ENCODE results near the gene GLG1. TPM values are rescaled to one million over a fixed set of nuclear protein-coding genes. Genes with fewer than 3 reads are reported as not detected.
"Not testable (repeated sequence)": the region's sequence is repeated elsewhere in the genome, so short reads cannot be mapped to it uniquely, and the experiment has no call there.

GLG1 gene
- 100 to 1,000 TPM in 4 of 8 experiments, 10 to 100 TPM in 4; 69.9 to 171 (median 90.4) TPM for total RNA-seq

DNA sequence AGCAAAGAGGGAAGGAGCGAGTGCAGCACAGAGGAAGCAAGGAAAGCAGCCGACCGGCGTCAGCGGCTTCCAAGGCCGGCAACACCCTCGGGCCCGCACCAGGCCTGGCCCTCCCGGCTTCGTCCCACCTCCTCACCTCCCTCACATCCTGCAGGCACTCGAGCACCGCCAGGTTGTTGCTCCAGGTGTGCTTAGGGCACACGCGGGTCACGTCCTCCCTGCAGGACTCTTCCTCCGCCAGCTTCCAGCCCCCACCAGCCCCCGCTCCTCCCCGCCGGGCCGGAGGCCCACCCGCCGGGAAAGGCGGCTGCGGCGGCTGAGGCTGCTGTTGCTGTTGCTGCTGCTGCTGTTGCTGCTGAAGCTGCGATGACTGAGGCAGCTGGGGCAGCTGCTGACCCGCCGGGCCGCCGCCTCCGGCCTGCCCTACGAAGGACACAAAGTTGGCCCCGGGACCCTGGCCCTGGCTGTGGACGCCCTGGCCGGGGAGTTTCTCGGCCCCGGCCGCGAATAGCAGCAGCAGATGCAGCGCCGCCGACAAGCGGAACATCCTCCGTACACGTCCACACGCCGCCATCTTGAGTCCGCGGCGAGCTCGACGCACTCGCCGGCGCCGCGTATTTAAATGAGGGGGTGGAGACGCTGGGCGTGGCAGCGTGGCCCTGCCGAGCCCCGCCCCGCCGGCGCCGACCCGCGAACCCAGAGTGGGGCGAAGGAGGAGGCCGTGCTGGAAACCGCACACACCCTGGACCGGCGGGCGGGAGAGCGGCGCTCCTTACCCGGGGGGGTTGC is at the start of gene GLG1:
GLG1 (minus strand) TSS at position 594 of the 789 bp plus-strand sequence; CDS start at position 574, 20 bp downstream.
- Histone ChIP-seq H3K4me3 (peak within 1 kb of the TSS; percentile 86 to 97 (median 91)), H3K4me1 (replicated peaks in 1 of 2) (peaks cover 15 to 21% of the 10 kb centered on the region in 2 donors), H3K27ac (peak within 1 kb of the TSS; percentile 97 to 100)
- peak; percentile 85 to 95 (median 93) for ATAC-seq (replicated peaks in 6 of 8)
- in situ Hi-C loops (cut with MboI; ENCODE audit: low pct_unique_long_range_greater_than_20kb in 2 of 9, low sequenced_read_pairs in 9 of 9, unreplicated experiment in 9 of 9): loop anchor here in 2 of 9 experiments (25.0 kb wide), 2 partner anchors 119 to 144 kb away; no protein-coding TSS in a partner anchor
- WGBS, 10 experiments: 0 to 13% (median 0%) methylated on average over 2 to 14 of the region's 77 CpGs; no CpG with 5 or more reads in 4 of the 10 experiments

DNA sequence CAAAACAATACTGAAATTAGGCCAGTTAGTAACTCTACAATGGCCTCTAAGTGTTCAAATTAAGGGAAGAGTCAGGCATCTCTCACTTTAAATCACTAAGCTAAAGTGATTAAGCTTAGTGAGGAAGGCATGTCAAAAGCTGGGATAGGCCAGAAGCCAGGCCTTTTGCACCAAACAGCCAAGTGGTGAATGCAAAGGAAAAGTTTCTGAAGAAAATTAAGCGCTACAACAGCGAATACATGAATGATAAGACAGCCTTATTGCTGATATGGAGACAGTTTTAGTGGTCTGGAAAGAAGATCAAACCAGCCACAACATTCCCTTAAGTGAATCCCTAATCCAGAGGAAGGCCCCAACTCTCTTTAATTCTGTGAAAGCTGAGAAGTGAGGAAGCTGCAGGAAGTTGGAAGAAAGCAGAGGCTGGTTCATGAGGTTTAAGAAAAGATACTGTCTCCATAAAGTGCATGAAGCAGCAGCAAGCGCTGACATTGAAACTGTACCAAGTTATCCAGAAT is 47.7 kb upstream of the GLG1 start:
- WGBS, 10 experiments: 80 to 100% (median 96%) methylated on average over 1 to 3 of the region's 3 CpGs; no CpG with 5 or more reads in 1 of the 10 experiments
- in situ Hi-C loops (cut with MboI; ENCODE audit: low pct_unique_long_range_greater_than_20kb in 2 of 9, low sequenced_read_pairs in 9 of 9, unreplicated experiment in 9 of 9): no loop called here
- H3K4me1 ChIP-seq (replicated peaks in 1 of 2): no peaks in the 10 kb centered on the region
- no peak for ATAC-seq (replicated peaks in 6 of 8)
- H3K27ac ChIP-seq: no peak overlapping the region
- H3K4me3 ChIP-seq: no peak overlapping the region

DNA sequence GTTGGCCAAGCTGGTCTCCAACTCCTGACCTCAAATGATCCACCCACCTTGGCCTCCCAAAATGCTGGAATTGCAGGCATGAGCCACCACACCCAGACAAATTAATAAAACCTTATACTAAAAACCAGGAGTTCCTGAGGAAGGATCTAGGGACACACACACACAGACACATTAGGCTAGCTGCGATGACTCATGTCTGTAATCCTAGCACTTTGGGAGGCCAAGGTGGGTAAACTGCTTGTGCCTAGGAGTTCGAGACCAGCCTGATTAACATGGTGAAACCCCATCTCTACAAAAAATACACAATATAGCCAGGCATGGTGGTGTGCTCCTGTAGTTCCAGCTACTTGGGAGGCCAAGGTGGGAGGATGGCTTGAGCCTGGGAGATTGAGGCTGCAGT is 46.0 kb upstream of the GLG1 start:
- H3K27ac ChIP-seq; H3K4me1 ChIP-seq (replicated peaks in 1 of 2); in situ Hi-C loops (cut with MboI; ENCODE audit: low pct_unique_long_range_greater_than_20kb in 2 of 9, low sequenced_read_pairs in 9 of 9, unreplicated experiment in 9 of 9); H3K4me3 ChIP-seq: not testable (repeated sequence)
- 100% methylated on average over 1 to 2 of the region's 2 CpGs; no CpG with 5 or more reads in 6 of the 10 experiments for WGBS, 10 experiments
- ATAC-seq (replicated peaks in 6 of 8): peak in 1 of 8 experiments; percentile 18

DNA sequence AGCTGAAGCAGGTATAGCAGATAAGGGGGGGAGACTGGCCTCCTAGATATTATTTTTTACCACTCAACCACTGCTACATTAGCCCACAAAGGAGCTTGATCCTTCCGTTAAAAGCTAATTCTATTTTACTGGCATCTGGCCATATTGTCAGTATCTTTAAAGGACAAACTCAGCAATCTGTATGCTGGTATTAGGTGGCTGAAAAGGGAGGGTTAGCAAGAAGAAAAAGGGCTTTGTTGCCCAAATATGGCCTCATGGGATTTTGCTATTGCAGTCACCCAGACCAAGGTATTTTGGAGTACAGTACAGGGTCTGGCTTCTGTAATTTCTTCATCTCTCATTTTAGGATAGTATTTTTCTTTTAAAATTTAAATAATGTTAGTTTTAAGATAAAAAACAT is 45.3 kb upstream of the GLG1 start:
- WGBS, 10 experiments: 57 to 100% (median 64%) methylated on average over 1 of the region's 1 CpG; no CpG with 5 or more reads in 5 of the 10 experiments
- Histone ChIP-seq H3K27ac (no peak overlapping the region), H3K4me1 (replicated peaks in 1 of 2) (no peaks in the 10 kb centered on the region), H3K4me3 (no peak overlapping the region)
- in situ Hi-C loops (cut with MboI; ENCODE audit: low pct_unique_long_range_greater_than_20kb in 2 of 9, low sequenced_read_pairs in 9 of 9, unreplicated experiment in 9 of 9): no loop called here
- no peak for ATAC-seq (replicated peaks in 6 of 8)

DNA sequence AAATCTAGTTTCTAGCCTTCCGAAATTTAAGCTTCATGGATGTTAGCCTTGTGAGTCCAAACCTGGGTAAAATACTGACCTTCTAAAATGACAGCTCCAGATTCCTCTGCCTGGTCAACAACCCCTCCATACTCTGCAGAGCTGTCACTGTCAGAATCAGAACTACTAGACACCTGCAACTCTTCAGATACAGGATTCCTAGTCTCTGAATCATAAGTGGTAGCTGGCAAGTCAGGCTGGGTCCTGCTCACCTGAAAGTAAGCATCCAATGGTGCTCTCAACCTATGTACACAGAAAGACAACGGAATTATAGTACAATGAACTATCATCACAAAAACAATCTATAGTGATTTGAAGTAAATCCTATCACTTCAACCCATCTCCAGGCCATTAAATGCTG is 44.9 kb upstream of the GLG1 start:
- ATAC-seq (replicated peaks in 6 of 8): no peak
- in situ Hi-C loops (cut with MboI; ENCODE audit: low pct_unique_long_range_greater_than_20kb in 2 of 9, low sequenced_read_pairs in 9 of 9, unreplicated experiment in 9 of 9): no loop called here
- no peak overlapping the region for H3K4me3 ChIP-seq
- 83 to 100% (median 100%) methylated on average over 1 of the region's 2 CpGs; no CpG with 5 or more reads in 2 of the 10 experiments for WGBS, 10 experiments
- H3K27ac ChIP-seq: no peak overlapping the region
- H3K4me1 ChIP-seq (replicated peaks in 1 of 2): no peaks in the 10 kb centered on the region

DNA sequence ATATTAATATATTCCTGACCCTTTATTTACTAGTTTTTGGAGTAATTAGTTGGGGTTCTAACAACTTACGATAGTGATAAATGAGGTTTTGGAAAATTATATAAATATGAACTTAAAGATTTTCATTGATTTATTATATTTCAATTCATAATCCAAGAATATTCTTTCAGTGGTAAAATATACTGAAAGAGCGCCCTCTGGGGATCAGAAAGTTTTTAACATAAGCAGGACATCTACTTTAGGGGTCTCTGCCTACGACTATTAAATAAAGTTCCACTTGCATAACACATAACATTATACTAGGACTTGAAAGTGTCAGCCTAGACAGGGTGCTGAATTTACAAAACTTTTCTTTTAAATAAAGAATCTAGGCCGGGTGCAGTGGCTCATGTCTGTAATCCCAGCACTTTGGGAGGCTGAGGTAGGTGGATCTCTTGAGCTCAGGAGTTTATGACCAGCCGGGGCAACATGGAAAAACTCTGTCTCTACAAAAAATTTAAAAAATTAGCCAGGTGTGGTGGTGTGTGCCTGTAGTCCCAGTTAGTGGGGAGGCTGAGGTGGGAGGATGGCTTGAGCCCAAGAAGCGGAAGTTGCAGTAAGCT is 44.2 kb upstream of the GLG1 start:
- Histone ChIP-seq H3K27ac (no peak overlapping the region), H3K4me1 (replicated peaks in 1 of 2) (no peaks in the 10 kb centered on the region), H3K4me3 (no peak overlapping the region)
- no peak for ATAC-seq (replicated peaks in 6 of 8)
- 67 to 100% (median 81%) methylated on average over 1 to 6 of the region's 6 CpGs for WGBS, 10 experiments
- in situ Hi-C loops (cut with MboI; ENCODE audit: low pct_unique_long_range_greater_than_20kb in 2 of 9, low sequenced_read_pairs in 9 of 9, unreplicated experiment in 9 of 9): no loop called here

DNA sequence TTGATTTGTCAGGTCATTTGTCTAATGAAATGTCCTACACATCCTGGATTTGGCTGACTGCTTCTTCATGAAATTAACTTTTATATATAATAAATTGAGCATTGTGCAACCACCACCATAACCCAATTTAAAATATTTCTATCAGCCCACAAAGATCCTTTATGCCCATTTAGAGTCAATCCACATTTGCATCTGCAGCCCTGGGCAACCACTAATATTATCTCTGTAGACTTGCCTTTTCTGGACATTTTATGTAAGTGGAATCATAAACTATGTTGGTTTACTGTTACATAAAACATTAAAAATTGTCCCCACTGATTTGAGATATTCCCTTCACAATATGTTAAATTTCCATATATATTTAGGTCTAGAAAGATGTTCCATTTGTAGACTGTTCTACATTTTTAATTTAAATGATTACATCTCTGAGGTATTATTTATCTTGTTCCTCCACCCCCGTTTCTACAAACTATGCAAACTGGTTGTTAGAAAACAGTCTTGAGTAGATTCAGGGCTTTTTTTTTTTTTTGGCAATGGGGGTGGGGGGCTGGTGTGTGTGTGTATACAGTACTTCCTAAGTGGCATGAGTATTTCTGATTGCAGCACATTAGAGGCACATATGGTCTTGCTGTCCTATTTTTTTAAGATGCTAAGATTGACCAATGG is 43.1 kb upstream of the GLG1 start:
- H3K4me1 ChIP-seq (replicated peaks in 1 of 2): no peaks in the 10 kb centered on the region
- ATAC-seq (replicated peaks in 6 of 8): peak in 3 of 8 experiments; percentile 52 to 90 (median 54)
- WGBS, 10 experiments: 20 to 100% (median 80%) methylated on average over 1 of the region's 1 CpG; no CpG with 5 or more reads in 3 of the 10 experiments
- no peak overlapping the region for H3K27ac ChIP-seq
- H3K4me3 ChIP-seq: no peak overlapping the region
- in situ Hi-C loops (cut with MboI; ENCODE audit: low pct_unique_long_range_greater_than_20kb in 2 of 9, low sequenced_read_pairs in 9 of 9, unreplicated experiment in 9 of 9): loop anchor here in 1 of 9 experiments (25.0 kb wide), 1 partner anchor 338 kb away; no protein-coding TSS in a partner anchor

DNA sequence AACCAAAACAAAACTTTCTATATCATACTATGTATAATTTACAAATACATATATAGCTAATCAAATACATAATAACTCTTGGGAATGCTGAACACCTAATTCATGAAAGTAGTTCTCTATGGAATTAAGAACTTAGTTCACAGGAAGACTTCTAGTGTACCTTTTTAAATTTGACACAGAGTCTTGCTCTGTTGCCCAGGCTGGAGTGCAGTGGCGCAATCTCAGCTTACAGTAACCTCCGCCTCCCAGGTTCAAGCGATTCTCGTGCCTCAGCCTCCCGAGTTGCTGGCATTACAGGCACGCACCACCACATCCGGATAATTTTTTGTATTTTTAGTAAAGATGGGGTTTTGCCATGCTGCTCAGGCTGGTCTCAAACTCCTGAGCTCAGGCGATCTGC is 35.1 kb upstream of the GLG1 start:
- WGBS, 10 experiments: 91 to 100% (median 97%) methylated on average over 3 to 8 of the region's 8 CpGs; no CpG with 5 or more reads in 1 of the 10 experiments
- in situ Hi-C loops (cut with MboI; ENCODE audit: low pct_unique_long_range_greater_than_20kb in 2 of 9, low sequenced_read_pairs in 9 of 9, unreplicated experiment in 9 of 9): loop anchor here in 1 of 9 experiments (25.0 kb wide), 1 partner anchor 330 kb away; no protein-coding TSS in a partner anchor

DNA sequence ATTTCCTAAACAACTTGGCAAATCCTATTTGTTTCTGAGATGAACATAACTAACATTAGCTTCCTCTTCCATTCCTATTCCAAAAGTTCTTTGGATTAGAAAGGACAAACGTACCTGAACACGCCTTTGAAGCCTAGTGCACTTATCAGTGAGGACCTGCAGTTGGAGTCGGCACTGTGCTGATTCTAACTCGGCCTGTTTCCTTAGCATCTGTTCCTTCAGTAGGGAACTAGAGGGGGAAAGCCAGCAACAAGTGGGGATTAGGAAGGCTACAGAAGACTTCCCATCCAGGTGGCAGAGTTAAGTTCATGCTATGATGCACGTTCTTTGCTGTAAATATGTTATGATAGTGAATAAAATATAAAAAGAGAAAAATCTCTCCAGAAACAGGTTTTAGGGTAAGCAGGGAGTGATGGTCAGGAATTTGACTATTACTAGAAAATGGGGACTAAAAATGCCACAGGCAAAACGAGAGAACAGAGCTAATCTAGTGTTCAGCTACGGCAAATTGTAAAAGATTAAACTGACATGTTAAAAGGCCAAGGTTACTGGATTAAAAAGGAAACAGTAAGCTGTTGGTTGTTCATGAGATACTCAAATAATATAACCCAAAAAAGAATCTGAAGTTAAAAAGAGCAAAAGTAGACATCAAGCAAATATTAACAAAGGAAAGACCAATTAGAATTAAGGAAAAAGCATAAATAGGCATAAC is 31.0 kb upstream of the GLG1 start:
- in situ Hi-C loops (cut with MboI; ENCODE audit: low pct_unique_long_range_greater_than_20kb in 2 of 9, low sequenced_read_pairs in 9 of 9, unreplicated experiment in 9 of 9): loop anchor here in 1 of 9 experiments (25.0 kb wide), 1 partner anchor 326 kb away; no protein-coding TSS in a partner anchor
- ATAC-seq (replicated peaks in 6 of 8): no peak
- 73 to 96% (median 86%) methylated on average over 1 to 7 of the region's 7 CpGs for WGBS, 10 experiments
- no peaks in the 10 kb centered on the region for H3K4me1 ChIP-seq (replicated peaks in 1 of 2)
- no peak overlapping the region for H3K4me3 ChIP-seq
- no peak overlapping the region for H3K27ac ChIP-seq

More for the DNA sequence above, 35.1 kb upstream of the GLG1 start:
- H3K4me3 ChIP-seq: no peak overlapping the region
- no peaks in the 10 kb centered on the region for H3K4me1 ChIP-seq (replicated peaks in 1 of 2)
- no peak overlapping the region for H3K27ac ChIP-seq
- no peak for ATAC-seq (replicated peaks in 6 of 8)

DNA sequence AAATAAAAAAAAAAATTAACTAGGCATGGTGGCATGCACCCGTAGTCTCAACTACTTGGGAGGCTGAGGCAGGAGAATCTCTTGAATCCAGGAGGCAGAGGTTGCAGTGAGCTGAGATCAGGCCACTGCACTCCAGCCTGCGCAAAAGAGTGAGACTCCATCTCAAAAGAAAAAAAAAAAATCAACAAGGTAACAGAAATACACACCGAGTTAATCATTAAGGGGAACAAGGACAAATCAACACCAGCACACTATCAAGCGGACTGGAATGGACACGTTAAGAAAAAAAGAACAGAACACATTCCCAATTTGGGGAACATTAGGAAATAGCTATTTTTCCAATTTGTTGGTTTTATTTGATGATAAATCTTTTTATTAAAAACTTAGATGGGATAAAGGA is 28.4 kb upstream of the GLG1 start:
- in situ Hi-C loops (cut with MboI; ENCODE audit: low pct_unique_long_range_greater_than_20kb in 2 of 9, low sequenced_read_pairs in 9 of 9, unreplicated experiment in 9 of 9): loop anchor here in 1 of 9 experiments (25.0 kb wide), 1 partner anchor 323 kb away; no protein-coding TSS in a partner anchor
- no peak overlapping the region for H3K27ac ChIP-seq
- 71 to 100% (median 90%) methylated on average over 2 to 5 of the region's 5 CpGs for WGBS, 10 experiments
- no peak overlapping the region for H3K4me3 ChIP-seq
- no peaks in the 10 kb centered on the region for H3K4me1 ChIP-seq (replicated peaks in 1 of 2)
- no peak for ATAC-seq (replicated peaks in 6 of 8)

DNA sequence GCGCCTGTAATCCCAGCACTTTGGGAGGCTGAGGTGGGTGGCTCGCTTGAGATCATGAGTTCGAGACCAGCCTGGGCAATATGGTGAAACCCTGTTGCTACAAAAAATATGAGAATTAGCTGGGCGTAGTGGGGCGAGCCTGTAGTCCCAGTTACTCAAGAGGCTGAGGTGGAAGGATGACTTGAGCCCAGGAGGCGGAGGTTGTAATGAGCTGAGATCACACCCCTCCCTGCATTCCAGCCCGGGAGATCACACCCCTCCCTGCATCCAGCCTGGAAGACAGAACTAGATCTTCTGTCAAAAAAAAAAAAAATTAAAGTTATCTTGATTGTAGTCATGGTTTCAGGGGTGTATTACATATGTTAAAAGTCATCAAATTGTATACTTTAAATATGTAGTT is 26.8 kb upstream of the GLG1 start:
- Histone ChIP-seq H3K4me3 (no peak overlapping the region), H3K4me1 (replicated peaks in 1 of 2) (no peaks in the 10 kb centered on the region), H3K27ac (no peak overlapping the region)
- WGBS, 10 experiments: 78 to 100% (median 91%) methylated on average over 1 to 5 of the region's 7 CpGs; no CpG with 5 or more reads in 3 of the 10 experiments
- ATAC-seq (replicated peaks in 6 of 8): peak in 2 of 8 experiments; percentile 92 to 100
- in situ Hi-C loops (cut with MboI; ENCODE audit: low pct_unique_long_range_greater_than_20kb in 2 of 9, low sequenced_read_pairs in 9 of 9, unreplicated experiment in 9 of 9): loop anchor here in 1 of 9 experiments (25.0 kb wide), 1 partner anchor 321 kb away; no protein-coding TSS in a partner anchor

Data from motor neuron (in vitro differentiated cells).